Measurements from ENCODE around the gene ATG7.
"Not testable (repeated sequence)": the region's sequence is repeated elsewhere in the genome, so short reads cannot be mapped to it uniquely, and the experiment has no call there.

The ATG7 gene

GRCh38 chr3:11570789-11571495 is 298.7 kb downstream of the ATG7 start:
- no peak for DNase-seq

- DNase-seq, result not testable (repeated sequence)
These were observed 300.5 kb downstream of the ATG7 start for GRCh38 chr3:11572660-11573059.

- no peak for DNase-seq
These were observed 302.9 kb downstream of the ATG7 start for GRCh38 chr3:11574981-11575669.

GRCh38 chr3:11575677-11576076 is 303.5 kb downstream of the ATG7 start:
- no peak for DNase-seq

- no peak for DNase-seq
These were observed 304.3 kb downstream of the ATG7 start for GRCh38 chr3:11576453-11576852.

- DNase-seq, result no peak
These were observed 306.0 kb downstream of the ATG7 start for GRCh38 chr3:11578169-11578568.

- no peak for DNase-seq
These were observed 308.4 kb downstream of the ATG7 start for GRCh38 chr3:11580645-11581044.

- DNase-seq, result no peak
These were observed 309.3 kb downstream of the ATG7 start for GRCh38 chr3:11581237-11582190.

GRCh38 chr3:11582191-11582968 is 310.2 kb downstream of the ATG7 start:
- DNase-seq, result no peak

- no peak for DNase-seq
These were observed 311.0 kb downstream of the ATG7 start for GRCh38 chr3:11583235-11583634.

- no peak for DNase-seq
These were observed 311.4 kb downstream of the ATG7 start for GRCh38 chr3:11583638-11584046.

GRCh38 chr3:11584570-11584969 is 312.4 kb downstream of the ATG7 start:
- no peak for DNase-seq

GRCh38 chr3:11587766-11588165 is 315.6 kb downstream of the ATG7 start:
- DNase-seq, result no peak

GRCh38 chr3:11588338-11588737 is 316.1 kb downstream of the ATG7 start:
- DNase-seq, result no peak

GRCh38 chr3:11588755-11589154 is 316.6 kb downstream of the ATG7 start:
- no peak for DNase-seq

GRCh38 chr3:11589706-11590105 is 317.5 kb downstream of the ATG7 start:
- DNase-seq, result no peak

- DNase-seq, result no peak
These were observed 318.8 kb downstream of the ATG7 start for GRCh38 chr3:11591002-11591355.

GRCh38 chr3:11591391-11592282 is 319.4 kb downstream of the ATG7 start:
- DNase-seq, result no peak

GRCh38 chr3:11592445-11593298 is 320.5 kb downstream of the ATG7 start:
- DNase-seq, result no peak

- no peak for DNase-seq
These were observed 321.3 kb downstream of the ATG7 start for GRCh38 chr3:11593318-11594034.

Data from stimulated activated CD4-positive, alpha-beta T cell treated with anti-CD3 and anti-CD28 coated beads, Interleukin-4, amount 100 ng/mL, for 1 hour (primary cell).